ENCODE data around the gene GRIP1.

DNA sequence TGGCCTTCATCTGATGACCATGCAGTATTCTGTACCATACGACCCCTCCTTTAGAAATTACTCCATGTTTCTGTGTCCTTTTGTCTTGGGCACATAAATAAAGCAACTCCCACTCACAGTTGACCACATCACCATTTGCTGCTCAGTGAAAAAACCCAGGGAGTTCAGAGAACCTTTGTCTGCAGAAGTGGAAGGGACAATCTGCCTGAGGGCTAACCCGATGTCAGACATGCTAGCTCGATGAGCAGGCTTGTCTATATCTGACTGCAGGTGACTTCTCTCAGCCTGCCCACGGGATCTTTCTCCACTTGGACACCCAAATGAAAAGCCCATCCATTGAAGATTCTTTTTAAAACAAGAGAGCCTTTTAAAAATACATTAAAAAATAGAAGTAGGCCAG lies 45.7 kb upstream of the GRIP1 start:
- TF ChIP-seq CTCF (IDR thresholded peaks at IDR 0.05; ENCODE audit: borderline replicate concordance, extremely low read depth, low read length, poor library complexity, severe bottlenecking) (no peak), EZH2 (IDR thresholded peaks at IDR 0.05; ENCODE audit: borderline replicate concordance, low read depth, low read length, severe bottlenecking) (no peak)

Measured in DND-41 (cell line).